NCI-H345 (cell line): ENCODE results near the gene SULT1C4.
"Not testable (repeated sequence)": the region's sequence is repeated elsewhere in the genome, so short reads cannot be mapped to it uniquely, and the experiment has no call there.

Experiments
- DNase-seq: peaks from one replicate; lab custom pipeline; 2025; lab: John Stamatoyannopoulos, UW

SULT1C4 gene

GRCh38 chr2:108377815-108378630 lies at the start of gene SULT1C4:
TSS of gene SULT1C4 (plus strand) at chr2:108377954. CDS start at chr2:108378338, 384 bp downstream.
- no peak for DNase-seq

DNA sequence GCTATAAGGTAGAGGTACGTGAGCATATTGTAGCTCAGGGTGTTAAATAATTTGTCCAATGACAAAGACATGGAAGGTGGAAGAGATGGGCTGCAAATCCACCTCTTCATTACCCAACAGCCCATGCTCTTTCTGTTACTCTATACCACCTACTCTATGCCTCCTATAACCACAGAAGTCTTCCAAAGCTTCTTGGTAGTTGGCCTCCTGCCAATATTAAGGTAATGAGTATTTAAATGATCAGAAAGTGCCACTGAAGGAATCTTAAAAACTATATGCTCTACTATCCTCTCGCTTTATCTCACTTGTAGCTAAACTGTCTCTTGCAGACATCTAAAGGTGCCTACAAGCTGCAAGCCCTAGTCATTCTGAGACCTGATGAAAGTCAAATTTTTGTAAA lies 48.0 kb upstream of the SULT1C4 start:
- no peak for DNase-seq

DNA sequence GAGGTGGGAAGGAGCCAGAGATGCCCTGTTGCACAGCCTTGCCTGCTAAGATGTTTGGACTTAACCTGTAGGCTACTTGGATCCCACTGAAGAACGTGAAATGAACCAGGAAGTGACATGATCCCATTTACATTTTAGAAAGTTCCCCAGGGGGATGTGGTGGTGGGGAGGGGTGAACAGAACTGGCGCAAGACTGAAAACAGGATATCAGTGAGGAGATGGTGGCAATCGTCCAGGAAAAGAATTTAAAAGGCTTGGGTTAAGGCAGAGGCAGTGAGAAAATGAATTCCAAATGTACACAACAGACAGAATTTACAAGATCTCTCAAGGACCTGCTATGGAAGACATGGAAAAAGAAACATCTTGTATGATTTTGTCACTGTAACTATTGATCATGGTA lies 46.8 kb upstream of the SULT1C4 start:
- no peak for DNase-seq

DNA sequence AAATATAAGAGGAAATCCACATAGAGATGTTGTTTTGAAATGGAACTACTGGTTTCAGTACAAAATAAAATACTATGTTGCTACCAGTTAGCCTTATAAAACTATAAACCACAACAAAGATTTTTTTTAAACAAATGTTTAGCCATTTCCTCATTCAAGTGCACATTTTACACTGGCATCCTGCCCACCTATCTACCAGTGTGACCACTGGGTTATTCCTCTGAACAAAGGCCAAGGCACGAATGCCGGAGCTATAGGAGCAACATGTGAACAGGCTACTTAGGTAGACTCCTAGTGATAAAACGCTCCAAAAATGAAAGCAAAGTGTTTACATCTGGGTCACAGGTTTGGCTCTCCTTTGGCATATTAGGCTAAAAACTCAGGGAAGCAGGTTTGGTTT lies 31.8 kb upstream of the SULT1C4 start:
- no peak for DNase-seq

DNA sequence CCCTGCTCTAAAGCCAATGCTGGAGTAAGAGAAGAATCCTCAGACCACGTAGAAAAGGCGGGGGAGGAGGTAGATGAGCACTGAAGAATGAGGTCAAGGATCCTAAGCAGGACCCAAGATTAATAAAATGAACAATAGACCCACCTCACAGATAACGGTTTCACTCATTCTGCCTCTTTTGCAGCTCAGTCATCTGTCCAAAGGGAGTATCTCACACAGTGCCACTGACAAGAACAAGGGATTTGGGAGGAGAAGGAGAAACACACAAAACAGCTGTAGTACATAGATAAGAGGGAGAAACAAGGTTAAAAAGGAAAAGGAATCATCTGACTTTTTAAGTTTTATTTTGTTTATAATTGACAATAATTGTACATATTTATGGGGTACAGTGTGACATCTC lies 30.9 kb upstream of the SULT1C4 start:
- no peak for DNase-seq

DNA sequence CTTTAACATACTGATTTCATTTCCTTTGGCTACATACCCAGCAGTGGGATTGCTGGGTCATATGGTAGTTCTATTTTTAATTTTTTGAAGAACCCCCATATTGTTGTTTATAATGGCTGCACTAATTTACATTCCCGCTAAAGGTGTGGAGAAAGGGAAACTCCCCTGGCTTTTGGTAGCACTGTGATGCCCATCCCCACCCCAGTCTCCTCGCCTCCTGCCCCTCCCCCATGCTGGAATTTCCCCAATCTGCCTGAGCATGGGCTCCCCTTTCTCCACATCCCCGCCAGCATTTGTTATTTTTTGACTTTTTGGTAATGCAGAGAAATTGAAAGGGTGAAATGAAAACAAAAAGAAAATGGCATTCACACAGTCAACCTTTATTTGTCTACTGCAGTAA lies 30.0 kb upstream of the SULT1C4 start:
- DNase-seq: no peak

DNA sequence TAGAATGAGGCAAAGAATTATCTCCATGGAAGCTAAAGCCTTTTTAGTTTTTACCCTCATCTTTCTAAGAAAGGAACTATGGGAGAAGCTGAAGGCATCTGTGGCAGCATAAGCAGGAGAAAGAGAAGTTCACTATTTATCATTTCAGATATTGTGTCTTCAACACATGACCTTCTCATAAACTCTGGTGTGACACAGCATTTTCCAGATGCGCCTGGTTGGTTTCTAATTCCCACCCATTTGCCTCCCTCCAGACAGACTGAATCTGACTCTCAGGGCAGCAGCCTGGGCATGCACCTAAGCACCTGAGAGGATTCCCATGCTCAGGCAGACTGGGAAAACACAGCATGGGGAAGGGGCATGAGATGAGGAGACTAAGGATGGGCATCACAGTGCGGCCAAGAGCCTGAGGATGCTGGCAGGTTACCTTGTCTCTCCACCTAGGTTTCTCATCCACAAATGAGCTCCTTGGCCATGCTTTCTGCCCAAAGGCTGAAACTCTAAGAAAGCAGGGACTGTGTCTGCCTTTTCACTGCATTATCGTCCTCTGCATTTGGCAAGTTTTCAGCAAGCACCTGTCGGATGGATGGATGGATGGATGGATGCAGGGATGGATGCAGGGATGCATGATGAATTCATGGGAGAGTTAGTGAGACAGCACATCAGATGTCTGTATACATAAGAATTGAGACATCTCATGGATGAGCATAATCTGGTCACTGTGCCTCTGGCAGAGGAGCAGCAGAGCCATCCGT lies 28.8 kb upstream of the SULT1C4 start:
- DNase-seq: no peak

DNA sequence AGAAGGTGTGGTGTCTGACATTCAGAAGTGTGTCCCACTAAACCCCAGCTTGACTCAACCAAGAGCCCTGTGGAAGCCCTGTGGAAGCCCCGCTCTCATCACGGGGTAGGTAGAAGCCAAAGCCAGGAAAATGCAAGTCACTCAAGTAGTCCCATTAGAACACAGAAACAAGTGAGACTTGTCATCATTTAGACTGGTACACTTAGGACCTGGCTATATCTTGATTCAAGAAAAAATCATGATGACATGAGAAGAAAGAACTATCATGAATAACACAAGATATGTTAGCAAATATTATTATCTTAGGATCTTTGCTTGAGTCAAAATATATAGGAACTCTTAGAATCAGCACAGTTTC lies 28.2 kb upstream of the SULT1C4 start:
- DNase-seq: no peak

DNA sequence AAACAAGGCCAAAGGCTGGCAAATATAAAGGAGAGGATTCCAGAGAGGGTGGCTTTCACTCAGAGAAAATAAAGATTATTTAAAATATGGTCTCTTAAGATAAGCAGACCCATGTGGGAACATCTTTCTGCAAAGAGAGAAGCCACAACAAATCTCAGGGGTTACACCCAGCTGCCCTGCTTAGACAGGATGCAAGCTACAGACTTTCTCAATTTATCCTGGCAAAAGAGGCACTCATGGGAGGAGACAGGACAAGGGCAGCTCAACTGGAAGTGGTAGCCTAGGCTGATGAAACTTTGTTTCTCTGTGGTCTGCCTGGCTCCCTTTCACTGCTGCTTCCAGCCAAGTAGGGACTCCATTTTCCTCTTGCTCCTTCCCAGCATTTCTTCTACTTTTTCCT lies 25.9 kb upstream of the SULT1C4 start:
- DNase-seq: no peak

DNA sequence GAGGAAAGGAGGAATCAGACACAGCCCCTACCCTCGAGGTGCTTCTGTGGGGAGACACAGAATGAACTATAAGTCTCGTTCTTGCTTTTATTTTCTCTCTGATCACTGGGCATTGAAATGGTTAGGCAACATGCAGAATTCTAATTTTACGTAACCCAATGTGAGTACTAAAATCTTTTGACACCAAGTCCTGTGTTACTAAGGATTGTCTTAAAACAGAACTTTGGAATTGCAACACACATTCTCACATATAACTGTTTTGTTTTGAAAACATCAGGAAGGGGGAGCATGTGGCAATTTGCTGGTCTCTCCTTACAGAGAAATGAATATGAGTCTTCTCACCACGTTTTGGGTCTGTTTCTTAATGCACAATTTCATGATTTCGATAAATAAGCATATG lies 23.6 kb upstream of the SULT1C4 start:
- no peak for DNase-seq

DNA sequence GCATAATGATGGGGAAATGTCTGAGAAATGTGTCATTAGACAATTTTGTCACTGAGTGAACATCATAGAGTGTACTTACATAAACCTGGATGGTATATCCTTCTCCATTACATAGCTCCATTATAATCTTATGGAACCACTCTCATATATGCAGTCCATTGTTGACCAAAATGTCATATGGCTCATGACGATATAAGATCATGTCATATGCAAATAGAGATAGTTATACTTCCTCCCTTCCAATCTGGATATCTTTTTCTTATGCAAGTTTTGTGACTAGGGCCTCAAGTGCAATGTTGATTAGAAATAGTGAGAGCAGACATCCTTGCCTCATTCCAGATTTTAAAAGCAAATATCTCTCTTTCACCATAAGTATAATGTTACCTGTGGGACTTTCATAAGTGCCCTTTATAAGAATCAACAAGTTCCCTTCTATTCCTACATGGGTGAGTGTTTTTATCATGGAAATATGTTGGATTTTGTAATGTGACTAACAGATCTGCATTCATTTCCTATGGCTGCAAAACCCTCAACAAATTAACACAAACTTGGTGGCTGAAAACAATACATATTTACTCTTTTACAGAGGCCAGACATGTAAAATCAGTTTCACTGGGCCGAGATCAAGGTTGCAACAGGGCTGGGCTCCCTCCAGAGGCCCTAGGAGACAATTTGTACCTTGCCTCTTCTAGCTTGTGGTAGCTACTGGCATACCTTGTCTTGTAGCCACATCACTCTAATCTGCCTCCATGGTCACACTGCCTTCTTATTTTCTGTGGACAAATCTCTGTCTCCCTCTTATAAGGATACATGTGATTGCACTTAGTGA lies 21.6 kb upstream of the SULT1C4 start:
- DNase-seq: no peak

- DNase-seq: not testable (repeated sequence)
Measured at GRCh38 chr2:108359336-108359735, 18.4 kb upstream of the SULT1C4 start.

DNA sequence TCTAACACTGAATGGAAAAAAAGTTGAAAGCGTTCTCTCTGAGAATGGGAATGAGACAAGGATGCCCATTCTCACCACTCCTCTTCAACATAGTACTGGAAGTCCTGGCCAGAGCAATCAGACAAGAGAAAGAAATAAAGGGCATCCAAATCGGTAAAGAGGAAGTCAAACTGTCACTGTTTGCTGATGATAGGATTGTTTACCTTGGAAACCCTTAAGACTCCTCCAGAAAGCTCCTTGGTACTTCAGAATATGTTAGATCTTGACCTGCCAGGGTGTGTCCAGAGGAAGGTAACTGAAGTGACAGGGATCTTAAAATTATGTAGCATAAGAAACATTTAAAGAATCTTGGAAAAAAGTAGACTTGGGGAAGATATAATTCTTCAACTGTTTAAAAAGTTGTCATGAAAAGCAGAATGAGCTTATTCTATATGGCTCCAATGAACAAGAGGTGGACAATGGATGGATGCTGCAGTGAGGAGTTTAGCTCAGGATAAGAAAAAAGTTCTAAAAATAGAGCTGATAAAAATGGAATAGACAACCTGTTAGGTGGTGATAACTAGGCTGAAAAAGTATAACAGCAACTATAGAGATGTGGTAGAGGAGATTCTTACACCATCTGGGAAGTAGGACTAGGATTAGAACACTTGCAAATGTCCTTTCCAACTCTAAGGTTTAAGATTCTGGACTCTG lies 16.8 kb upstream of the SULT1C4 start:
- DNase-seq: no peak

GRCh38 chr2:108363024-108363907 lies 14.5 kb upstream of the SULT1C4 start:
- DNase-seq: no peak

GRCh38 chr2:108363908-108364225 lies 13.9 kb upstream of the SULT1C4 start:
- no peak for DNase-seq

GRCh38 chr2:108364676-108365297 lies 13.0 kb upstream of the SULT1C4 start:
- no peak for DNase-seq

- DNase-seq: no peak
Measured at GRCh38 chr2:108365656-108366055, 12.1 kb upstream of the SULT1C4 start.

- no peak for DNase-seq
Measured at GRCh38 chr2:108367014-108367413, 10.7 kb upstream of the SULT1C4 start.

GRCh38 chr2:108367561-108368175 lies 10.1 kb upstream of the SULT1C4 start:
- no peak for DNase-seq

DNA sequence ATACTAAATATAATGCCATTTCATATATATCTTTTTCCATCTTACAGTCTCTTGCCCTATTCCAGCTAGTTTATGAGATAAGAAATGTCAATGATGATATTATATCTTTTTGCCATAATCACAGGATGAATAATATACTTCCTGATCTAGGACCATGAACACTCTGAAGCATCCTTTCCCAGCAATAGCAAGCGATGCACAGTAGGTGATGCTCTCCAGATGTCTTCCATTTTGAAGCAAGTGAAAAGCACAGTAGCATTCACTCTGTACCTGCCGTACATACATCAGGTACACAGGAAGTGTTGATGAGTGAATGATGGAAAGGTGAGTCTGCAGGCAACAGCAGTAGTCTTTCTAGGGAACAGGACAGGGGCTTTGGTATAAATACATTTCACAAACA lies 8.6 kb upstream of the SULT1C4 start:
- no peak for DNase-seq
